IMR-90 (cell line): ENCODE measurements around the gene NPM1. TPM values are rescaled to one million over a fixed set of nuclear protein-coding genes. Genes with fewer than 3 reads are reported as not detected.

Experiments
- ATAC-seq: fragments of 200-7000 bp; cut with Tn5 transposase; 2 replicates; pipeline ENCODE4 v1.9.1; 2020; ENCODE audit warnings: low read depth, mild to moderate bottlenecking, moderate library complexity
- BruUV-seq: library from RNA; stranded (reverse); fragments of 400-500 nt; replicated peaks from 2 replicates; lab custom pipeline; 2021; lab: Mats Ljungman, UMichigan
- CTCF ChIA-PET: fragments of 300-600 bp; formaldehyde crosslinking; extraction: SDS; loops from one replicate; lab custom pipeline; 2021; ENCODE audit warnings: antibody characterized with exemption; lab: Yijun Ruan, JAX
- POLR2A ChIA-PET: fragments of 300-600 bp; sonication (Branson Sonifier 250); formaldehyde crosslinking; loops from one replicate; lab custom pipeline; 2022; ENCODE audit warnings: antibody characterized with exemption; ENCODE audit not compliant: unreplicated experiment; lab: Charles Lee
- DNase-seq: peaks from one replicate; pipeline ENCODE4 v3.0.0; 2013
- H2AFZ ChIP-seq: replicated peaks from 2 replicates; pipeline ENCODE3; 2013; ENCODE audit warnings: low read length, mild to moderate bottlenecking; ENCODE audit not compliant: poor library complexity
- H2AK5ac ChIP-seq: 2 replicates; pipeline ENCODE4 v1.6.1; 2013; ENCODE audit warnings: low read depth, low read length, inconsistent platforms
- H2AK9ac ChIP-seq: replicated peaks from 2 replicates; pipeline ENCODE3; 2013; ENCODE audit warnings: mild to moderate bottlenecking, low read depth, low read length, moderate library complexity; ENCODE audit not compliant: poor library complexity
- H2BK120ac ChIP-seq: 2 replicates; pipeline ENCODE4 v1.6.1; 2013; ENCODE audit warnings: low read depth, low read length, inconsistent platforms
- H2BK15ac ChIP-seq: 3 replicates; pipeline ENCODE4 v1.6.1; 2013; ENCODE audit warnings: low read depth, low read length, inconsistent platforms
- H2BK20ac ChIP-seq: 2 replicates; pipeline ENCODE4 v1.6.1; 2013; ENCODE audit warnings: low read depth, mild to moderate bottlenecking, inconsistent platforms, low read length, moderate library complexity
- H2BK5ac ChIP-seq: 2 replicates; pipeline ENCODE4 v1.6.1; 2013; ENCODE audit warnings: mild to moderate bottlenecking, low read depth, low read length, inconsistent platforms; ENCODE audit not compliant: poor library complexity, severe bottlenecking
- H3K14ac ChIP-seq: replicated peaks from 2 replicates; pipeline ENCODE4 v1.6.1; 2013; ENCODE audit warnings: low read depth, low read length, inconsistent platforms
- H3K18ac ChIP-seq: 2 replicates; pipeline ENCODE4 v1.6.1; 2013; ENCODE audit warnings: low read depth, low read length, control low read depth
- H3K23ac ChIP-seq: 2 replicates; pipeline ENCODE4 v1.6.1; 2013; ENCODE audit warnings: low read depth, low read length, inconsistent platforms
- H3K27ac ChIP-seq: 2 replicates; pipeline ENCODE4 v1.5.1; 2013; ENCODE audit warnings: mild to moderate bottlenecking, control low read depth, low read length; ENCODE audit not compliant: insufficient read depth
- H3K27me3 ChIP-seq: 2 replicates; pipeline ENCODE4 v1.6.1; 2013; ENCODE audit warnings: low read length; ENCODE audit not compliant: control insufficient read depth, insufficient read depth
- H3K36me3 ChIP-seq: 2 replicates; pipeline ENCODE4 v1.6.1; 2013; ENCODE audit warnings: low read length, mixed read lengths; ENCODE audit not compliant: control insufficient read depth, insufficient read depth
- H3K4ac ChIP-seq: 2 replicates; pipeline ENCODE4 v1.6.1; 2013; ENCODE audit warnings: low read depth, low read length, inconsistent platforms
- H3K4me1 ChIP-seq: 2 replicates; pipeline ENCODE4 v1.6.1; 2013; ENCODE audit warnings: low read length, mixed read lengths; ENCODE audit not compliant: control insufficient read depth, insufficient read depth
- H3K4me2 ChIP-seq: 2 replicates; pipeline ENCODE4 v1.6.1; 2013; ENCODE audit warnings: low read depth, mild to moderate bottlenecking, control low read depth, low read length, moderate library complexity
- H3K4me3 ChIP-seq: 2 replicates; pipeline ENCODE4 v1.5.1; 2013; ENCODE audit warnings: low read depth, mild to moderate bottlenecking, control low read depth, low read length, moderate library complexity; ENCODE audit not compliant: insufficient read depth
- H3K56ac ChIP-seq: 2 replicates; pipeline ENCODE4 v1.6.1; 2013; ENCODE audit warnings: low read length, inconsistent platforms; ENCODE audit not compliant: insufficient read depth; ENCODE audit errors: extremely low read depth
- H3K79me1 ChIP-seq, 2 experiments: 2 replicates each; pipeline ENCODE4 v1.6.1; 2013; ENCODE audit warnings: low read length in 2 of 2, inconsistent platforms in 1 of 2, low read depth in 1 of 2
- H3K9ac ChIP-seq: 2 replicates; pipeline ENCODE4 v1.6.1; 2013; ENCODE audit warnings: low read depth, low read length, control low read depth
- H3K9me1 ChIP-seq: 2 replicates; pipeline ENCODE4 v1.6.1; 2013; ENCODE audit warnings: low read length, inconsistent platforms; ENCODE audit not compliant: insufficient read depth
- H3K9me3 ChIP-seq: 2 replicates; pipeline ENCODE4 v1.6.1; 2013; ENCODE audit warnings: low read length; ENCODE audit not compliant: control insufficient read depth, insufficient read depth
- H4K20me1 ChIP-seq: 2 replicates; pipeline ENCODE4 v1.6.1; 2013; ENCODE audit warnings: low read length, inconsistent platforms; ENCODE audit not compliant: insufficient read depth
- H4K5ac ChIP-seq: 2 replicates; pipeline ENCODE4 v1.6.1; 2013; ENCODE audit warnings: mild to moderate bottlenecking, low read depth, low read length, control low read depth
- H4K8ac ChIP-seq, 2 experiments: 2 replicates each; pipeline ENCODE4 v1.6.1; 2013; ENCODE audit warnings: low read depth in 2 of 2, low read length in 2 of 2, control low read depth in 1 of 2, inconsistent platforms in 1 of 2
- H4K91ac ChIP-seq: 2 replicates; pipeline ENCODE4 v1.6.1; 2013; ENCODE audit warnings: low read depth, low read length, inconsistent platforms; ENCODE audit not compliant: insufficient read depth
- BHLHE40 ChIP-seq: fragments of 150-350 bp; IDR thresholded peaks from 2 replicates; pipeline ENCODE4 v1.6.1; 2016; ENCODE audit warnings: mild to moderate bottlenecking, low read depth, low read length
- CEBPB ChIP-seq: IDR thresholded peaks from 2 replicates; pipeline ENCODE4 v1.6.1; 2012; ENCODE audit warnings: low read depth, low read length, improper control_type of control experiment
- CHD1 ChIP-seq: IDR thresholded peaks from 2 replicates; pipeline ENCODE4 v1.6.1; 2012; ENCODE audit warnings: low read depth, low read length, improper control_type of control experiment
- FOS ChIP-seq: fragments of 150-350 bp; IDR thresholded peaks from 2 replicates; pipeline ENCODE4 v1.6.1; 2016; ENCODE audit warnings: low read depth, low read length
- MAFK ChIP-seq: IDR thresholded peaks from 2 replicates; pipeline ENCODE4 v1.6.1; 2012; ENCODE audit warnings: low read depth, low read length, improper control_type of control experiment
- MAZ ChIP-seq: IDR thresholded peaks from 2 replicates; pipeline ENCODE4 v1.6.1; 2012; ENCODE audit warnings: low read depth, mild to moderate bottlenecking, low read length, improper control_type of control experiment, moderate library complexity, borderline replicate concordance
- MXI1 ChIP-seq: IDR thresholded peaks from 2 replicates; pipeline ENCODE4 v1.6.1; 2012; ENCODE audit warnings: low read depth, mild to moderate bottlenecking, low read length, moderate library complexity, borderline replicate concordance
- NFE2L2 ChIP-seq: fragments of 150-350 bp; IDR thresholded peaks from 2 replicates; pipeline ENCODE4 v1.6.1; 2016; ENCODE audit warnings: low read depth, mild to moderate bottlenecking, low read length
- POLR2A ChIP-seq: IDR thresholded peaks from 2 replicates; pipeline ENCODE4 v1.6.1; 2012; ENCODE audit warnings: mild to moderate bottlenecking, low read depth, low read length
- RAD21 ChIP-seq: IDR thresholded peaks from 2 replicates; pipeline ENCODE4 v1.6.1; 2012; ENCODE audit warnings: low read length, improper control_type of control experiment
- RCOR1 ChIP-seq: IDR thresholded peaks from 2 replicates; pipeline ENCODE4 v1.6.1; 2012; ENCODE audit warnings: mild to moderate bottlenecking, low read length, improper control_type of control experiment; ENCODE audit not compliant: insufficient replicate concordance
- RFX5 ChIP-seq: IDR thresholded peaks from 2 replicates; pipeline ENCODE4 v1.8.0; 2012; ENCODE audit warnings: low read depth, mild to moderate bottlenecking, low read length, moderate library complexity
- SMC3 ChIP-seq: fragments of 150-350 bp; IDR thresholded peaks from 2 replicates; pipeline ENCODE4 v1.6.1; 2016; ENCODE audit warnings: low read depth, mild to moderate bottlenecking, antibody characterized with exemption, low read length, moderate library complexity
- WGBS, 2 experiments: methylation state at CpG; one replicate each; pipeline versions ENCODE4 v1.1.5 to v1.1.7; 2013; ENCODE audit warnings: missing lambda C conversion rate in 2 of 2; ENCODE audit not compliant: insufficient read length in 1 of 2; ENCODE audit errors: extremely low coverage in 2 of 2; 5-methylcytosine and 5-hydroxymethylcytosine counted together
- dilution Hi-C: fragments of 300-500 bp; cut with HindIII; formaldehyde crosslinking; loops from one replicate; pipeline ENCODE4 v1.14.3; 2018; ENCODE audit warnings: low sequenced_read_pairs; ENCODE audit not compliant: unreplicated experiment
- in situ Hi-C: fragments of 300-500 bp; cut with MboI; formaldehyde crosslinking; loops from 3 replicates; pipeline ENCODE4 v1.14.3; 2019; ENCODE audit warnings: low sequenced_read_pairs, inconsistent platforms, mixed read lengths
- intact Hi-C: fragments of 100-400 bp; cut with micrococcal nuclease; formaldehyde crosslinking; loops from 2 replicates; pipeline ENCODE4 v1.10.0; 2022
- polyA plus RNA-seq, 3 experiments: library from polyadenylated mRNA; depleted of rRNA; stranded (reverse); fragments of >200 nt; gene quantifications; 2 replicates each; pipeline ENCODE4 v1.2.3, GENCODE V29; 2012; ENCODE audit warnings: low replicate concordance in 1 of 3
- total RNA-seq: library from RNA; depleted of rRNA; stranded (reverse); fragments of >200 nt; gene quantifications from 2 replicates; pipeline ENCODE4 v1.2.3, GENCODE V29; 2012
- TF ChIP-seq, protein P1 (sequence below): conservative IDR thresholded peaks from 2 replicates; pipeline ENCODE4 v1.5.1; 2012; ENCODE audit warnings: mild to moderate bottlenecking, low read depth, low read length, improper control_type of control experiment
- TF ChIP-seq, protein P2 (sequence below): fragments of 150-350 bp; IDR thresholded peaks from 2 replicates; pipeline ENCODE4 v1.6.1; 2016; ENCODE audit warnings: low read depth, mild to moderate bottlenecking, low read length, moderate library complexity, borderline replicate concordance
- TF ChIP-seq, protein P3 (sequence below): fragments of 150-350 bp; IDR thresholded peaks from 2 replicates; pipeline ENCODE4 v1.6.1; 2017; ENCODE audit warnings: mild to moderate bottlenecking, antibody characterized with exemption, low read length, low read depth

NPM1 gene
- total and polyA plus RNA-seq, 2 of the 4 experiments (the other 2 are of a cell fraction) = 856 to 929 TPM

DNA sequence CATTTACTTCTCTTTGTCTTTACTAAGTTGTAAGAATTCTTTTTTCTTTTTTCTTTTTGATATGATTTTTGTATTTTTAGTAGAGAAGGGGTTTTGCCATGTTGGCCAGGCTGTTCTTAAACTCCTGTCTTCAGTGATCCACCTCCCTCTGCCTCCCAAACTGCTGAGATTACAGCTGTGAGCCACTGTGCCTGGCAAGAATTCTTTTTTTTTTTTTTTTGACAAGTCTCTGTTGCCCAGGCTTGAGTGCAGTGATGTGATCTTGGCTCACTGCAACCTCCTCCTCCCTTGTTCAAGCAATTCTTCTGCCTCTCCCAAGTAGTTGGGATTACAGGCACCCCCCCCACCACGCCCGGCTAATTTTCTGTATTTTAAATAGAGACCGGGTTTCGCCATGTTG, 9.9 kb downstream of the NPM1 start:
- no peak overlapping the region for H3K4me3 ChIP-seq
- H2AK9ac ChIP-seq = no peak overlapping the region
- H3K79me1 ChIP-seq = peaks cover 7 to 46% of the 10 kb centered on the region in 2 experiments
- BruUV-seq = no TSS peak
- peaks cover 91% of the 10 kb centered on the region for H4K20me1 ChIP-seq
- H3K36me3 ChIP-seq = peaks cover 60% of the 10 kb centered on the region
- WGBS, 2 experiments = no CpG with 5 or more reads among the region's 4 CpGs
- DNase-seq (no peak), ATAC-seq (no peak)
- H2BK20ac ChIP-seq = no peak overlapping the region
- intact Hi-C loops = no loop called here
- in situ Hi-C loops = no loop called here
- H3K9me1 ChIP-seq = 0 out of 2 replicates have a peak, but pooled peaks cover 2% of the 10 kb centered on the region
- H4K91ac ChIP-seq = no peak overlapping the region
- ChIA-PET POLR2A (no interaction called here), CTCF (no interaction called here)
- no peaks in the 10 kb centered on the region for H3K27me3 ChIP-seq
- no peak overlapping the region for H3K56ac ChIP-seq
- no peak overlapping the region for H3K4ac ChIP-seq
- no peak overlapping the region for H2BK5ac ChIP-seq
- no peak overlapping the region for H2BK120ac ChIP-seq
- no peak overlapping the region for H3K27ac ChIP-seq
- H2AK5ac ChIP-seq = no peak overlapping the region
- H2AFZ ChIP-seq = no peak overlapping the region
- H3K14ac ChIP-seq = no peak overlapping the region
- H3K4me2 ChIP-seq = no peak overlapping the region
- H2BK15ac ChIP-seq = no peak overlapping the region
- dilution Hi-C loops = no loop called here
- H3K9ac ChIP-seq = no peak overlapping the region
- no peaks in the 10 kb centered on the region for H3K9me3 ChIP-seq
- H4K8ac ChIP-seq = no peak overlapping the region
- H3K18ac ChIP-seq = no peak overlapping the region
- TF ChIP-seq MXI1 (no peak), FOS (no peak), NFE2L2 (no peak), SMC3 (no peak), RFX5 (no peak), RCOR1 (no peak), POLR2A (no peak), BHLHE40 (no peak), CHD1 (no peak), RAD21 (no peak), MAFK (no peak), CEBPB (no peak), MAZ (no peak)
- TF ChIP-seq, protein P1, sequence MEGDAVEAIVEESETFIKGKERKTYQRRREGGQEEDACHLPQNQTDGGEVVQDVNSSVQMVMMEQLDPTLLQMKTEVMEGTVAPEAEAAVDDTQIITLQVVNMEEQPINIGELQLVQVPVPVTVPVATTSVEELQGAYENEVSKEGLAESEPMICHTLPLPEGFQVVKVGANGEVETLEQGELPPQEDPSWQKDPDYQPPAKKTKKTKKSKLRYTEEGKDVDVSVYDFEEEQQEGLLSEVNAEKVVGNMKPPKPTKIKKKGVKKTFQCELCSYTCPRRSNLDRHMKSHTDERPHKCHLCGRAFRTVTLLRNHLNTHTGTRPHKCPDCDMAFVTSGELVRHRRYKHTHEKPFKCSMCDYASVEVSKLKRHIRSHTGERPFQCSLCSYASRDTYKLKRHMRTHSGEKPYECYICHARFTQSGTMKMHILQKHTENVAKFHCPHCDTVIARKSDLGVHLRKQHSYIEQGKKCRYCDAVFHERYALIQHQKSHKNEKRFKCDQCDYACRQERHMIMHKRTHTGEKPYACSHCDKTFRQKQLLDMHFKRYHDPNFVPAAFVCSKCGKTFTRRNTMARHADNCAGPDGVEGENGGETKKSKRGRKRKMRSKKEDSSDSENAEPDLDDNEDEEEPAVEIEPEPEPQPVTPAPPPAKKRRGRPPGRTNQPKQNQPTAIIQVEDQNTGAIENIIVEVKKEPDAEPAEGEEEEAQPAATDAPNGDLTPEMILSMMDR = no peak
- TF ChIP-seq, protein P2, sequence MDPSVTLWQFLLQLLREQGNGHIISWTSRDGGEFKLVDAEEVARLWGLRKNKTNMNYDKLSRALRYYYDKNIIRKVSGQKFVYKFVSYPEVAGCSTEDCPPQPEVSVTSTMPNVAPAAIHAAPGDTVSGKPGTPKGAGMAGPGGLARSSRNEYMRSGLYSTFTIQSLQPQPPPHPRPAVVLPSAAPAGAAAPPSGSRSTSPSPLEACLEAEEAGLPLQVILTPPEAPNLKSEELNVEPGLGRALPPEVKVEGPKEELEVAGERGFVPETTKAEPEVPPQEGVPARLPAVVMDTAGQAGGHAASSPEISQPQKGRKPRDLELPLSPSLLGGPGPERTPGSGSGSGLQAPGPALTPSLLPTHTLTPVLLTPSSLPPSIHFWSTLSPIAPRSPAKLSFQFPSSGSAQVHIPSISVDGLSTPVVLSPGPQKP = no peak
- TF ChIP-seq, protein P3, sequence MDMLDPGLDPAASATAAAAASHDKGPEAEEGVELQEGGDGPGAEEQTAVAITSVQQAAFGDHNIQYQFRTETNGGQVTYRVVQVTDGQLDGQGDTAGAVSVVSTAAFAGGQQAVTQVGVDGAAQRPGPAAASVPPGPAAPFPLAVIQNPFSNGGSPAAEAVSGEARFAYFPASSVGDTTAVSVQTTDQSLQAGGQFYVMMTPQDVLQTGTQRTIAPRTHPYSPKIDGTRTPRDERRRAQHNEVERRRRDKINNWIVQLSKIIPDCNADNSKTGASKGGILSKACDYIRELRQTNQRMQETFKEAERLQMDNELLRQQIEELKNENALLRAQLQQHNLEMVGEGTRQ = no peak
- no peak overlapping the region for H3K23ac ChIP-seq
- no peak overlapping the region for H4K5ac ChIP-seq
- no peaks in the 10 kb centered on the region for H3K4me1 ChIP-seq
